Esophagus squamous epithelium (tissue), 5 donors: Measurements from ENCODE around the gene UBE2L3. TPM values are rescaled to one million over a fixed set of nuclear protein-coding genes. Genes with fewer than 3 reads are reported as not detected.
"Not testable (repeated sequence)": the region's sequence is repeated elsewhere in the genome, so short reads cannot be mapped to it uniquely, and the experiment has no call there.

Source experiments
- DNase-seq: peaks from one replicate; lab custom pipeline; 2025; lab: John Stamatoyannopoulos, UW
- H3K27ac ChIP-seq, 4 donors: fragments of 200-600 bp; sonication (generic); one replicate each; pipeline ENCODE4 v1.5.1; 2016 to 2019; ENCODE audit warnings: mild to moderate bottlenecking in 1 of 4
- H3K27me3 ChIP-seq, 4 donors: fragments of 200-600 bp; sonication (generic); 1 replicate in 3 of 4; 2 replicates in 1 of 4; pipeline versions ENCODE4 v1.5.1 to v1.6.0; 2017 to 2021; ENCODE audit warnings: antibody characterized with exemption in 1 of 4
- H3K36me3 ChIP-seq, 3 donors: fragments of 200-600 bp; sonication (generic); one replicate each; pipeline ENCODE4 v1.5.1; 2016 to 2019
- H3K4me1 ChIP-seq, 3 donors: fragments of 200-600 bp; sonication (generic); one replicate each; pipeline ENCODE4 v1.5.1; 2017 to 2019
- H3K4me3 ChIP-seq, 4 donors: fragments of 200-600 bp; sonication (generic); 1 replicate in 3 of 4; 2 replicates in 1 of 4; pipeline ENCODE4 v1.5.1; 2016 to 2019; ENCODE audit warnings: mild to moderate bottlenecking in 2 of 4, moderate library complexity in 1 of 4
- H3K9me3 ChIP-seq, 3 donors: fragments of 200-600 bp; sonication (generic); one replicate each; pipeline ENCODE4 v1.5.1; 2016 to 2019
- POLR2A ChIP-seq, 4 donors: fragments of 450-650 bp; IDR thresholded peaks; one replicate each; pipeline ENCODE4 v1.6.1; 2017; ENCODE audit warnings: antibody characterized with exemption in 4 of 4, mild to moderate bottlenecking in 4 of 4, moderate library complexity in 3 of 4
- WGBS, 2 donors: methylation state at CpG; one replicate each; pipeline ENCODE4 v1.1.5; 2018; 5-methylcytosine and 5-hydroxymethylcytosine counted together
- intact Hi-C: fragments of 100-400 bp; cut with DNase I; formaldehyde crosslinking; loops from one replicate; pipeline ENCODE4 v1.15.0; 2022
- total RNA-seq, 4 donors: library from RNA; depleted of rRNA; stranded (reverse); fragments of >200 nt; gene quantifications; one replicate each; pipeline ENCODE4 v1.1.0, GENCODE V29; 2016
- TF ChIP-seq, protein P1 (sequence below), 6 experiments: fragments of 450-650 bp in 4 of 6; fragments of 200-600 bp in 2 of 6; sonication (generic) in 2 of 6; IDR thresholded peaks; one replicate each; pipeline ENCODE4 v1.5.1; 2016 to 2019; ENCODE audit warnings: antibody characterized with exemption in 6 of 6, mild to moderate bottlenecking in 4 of 6, moderate library complexity in 4 of 6
- donor health status: DM: yes; HTN: yes; CAD: no.

The UBE2L3 gene
- total RNA-seq, 4 donors from 2014 or later, result 34.7 to 53.8 (median 44.7) TPM

DNA sequence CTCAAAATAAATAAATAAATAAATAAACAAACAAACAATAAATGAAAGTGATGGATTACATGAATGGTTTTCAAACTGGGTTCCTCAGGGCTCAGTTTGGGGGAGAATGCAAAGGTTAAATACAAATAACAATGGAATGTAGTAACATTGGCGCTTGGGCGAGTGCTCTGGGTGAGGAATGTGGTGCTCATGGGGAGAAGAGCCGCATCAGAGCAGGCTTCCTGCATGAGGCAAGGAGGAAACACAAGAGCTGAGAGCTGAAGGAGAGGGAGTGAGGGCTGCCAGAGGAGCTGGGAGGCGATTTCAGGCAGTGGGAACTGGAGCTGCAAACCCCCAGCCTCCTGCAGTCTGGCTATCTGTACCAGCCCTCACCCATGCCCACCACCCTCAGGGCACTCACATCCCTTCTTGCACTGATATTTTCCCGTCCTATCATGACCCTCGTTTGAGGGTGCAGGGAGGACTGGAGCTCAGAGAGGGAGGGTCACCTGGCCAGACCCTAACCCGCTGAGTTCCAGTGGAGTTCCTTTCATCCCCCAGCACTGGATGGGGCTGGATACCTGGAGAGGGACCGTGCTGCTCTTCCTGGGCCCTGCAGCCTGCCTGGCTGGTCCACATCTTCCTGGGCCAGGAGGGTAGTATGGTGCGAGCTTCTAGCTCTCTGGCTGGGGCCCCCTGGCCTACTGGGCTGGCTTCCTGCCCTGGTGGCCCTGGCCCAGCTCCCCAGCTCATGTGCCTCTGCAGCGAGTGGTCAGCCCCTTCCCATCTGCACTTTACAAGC is 8.0 kb upstream of the UBE2L3 start:
- intact Hi-C loops, H3K9me3 ChIP-seq, H3K27ac ChIP-seq, H3K4me3 ChIP-seq, H3K36me3 ChIP-seq, H3K4me1 ChIP-seq, DNase-seq, H3K27me3 ChIP-seq: not testable (repeated sequence)
- 96% methylated on average over 3 of the region's 10 CpGs; no CpG with 5 or more reads in 1 of the 2 donors for WGBS, 2 donors

DNA sequence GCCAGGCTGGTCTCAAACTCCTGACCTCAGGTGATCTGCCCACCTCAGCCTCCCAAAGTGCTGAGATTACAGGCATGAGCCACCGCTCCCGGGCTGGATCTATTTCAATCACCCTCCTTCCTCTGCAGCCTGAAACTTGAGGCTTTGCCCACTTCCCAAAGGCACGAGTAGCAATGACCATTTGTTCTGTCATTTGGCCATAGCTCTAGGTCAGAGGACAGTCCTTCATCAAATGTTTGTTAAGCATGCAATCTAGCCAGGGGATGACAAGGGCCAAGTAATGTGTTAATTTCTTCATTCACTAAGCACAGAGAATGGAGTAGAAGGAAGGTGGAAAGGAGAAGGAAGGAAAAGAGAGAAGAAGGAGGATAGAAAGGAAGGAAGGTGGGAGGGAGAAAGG is 6.9 kb upstream of the UBE2L3 start:
- H3K4me1 ChIP-seq, H3K4me3 ChIP-seq, DNase-seq, H3K27ac ChIP-seq, H3K9me3 ChIP-seq, H3K27me3 ChIP-seq, H3K36me3 ChIP-seq, intact Hi-C loops: not testable (repeated sequence)
- WGBS, 2 donors, result no CpG with 5 or more reads among the region's 3 CpGs

DNA sequence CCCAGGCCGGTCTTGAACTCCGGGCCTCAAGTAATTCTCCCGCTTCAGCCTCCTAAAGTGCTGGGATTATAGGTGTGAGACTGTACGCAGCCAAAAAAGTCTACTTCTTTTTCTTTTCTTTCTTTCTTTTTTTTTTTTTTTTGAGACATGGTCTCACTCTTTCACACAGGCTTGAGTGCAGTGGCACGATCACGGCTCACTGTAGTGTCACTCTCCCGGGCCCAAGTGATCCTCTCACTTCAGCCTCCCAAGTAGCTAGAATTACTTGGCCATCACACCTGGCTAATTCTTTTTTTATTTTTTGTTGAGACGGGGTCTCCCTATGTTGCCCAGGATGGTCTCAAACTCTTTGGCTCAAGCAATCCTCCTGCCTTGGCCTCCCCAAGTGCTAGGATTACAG is 3.6 kb upstream of the UBE2L3 start:
- Histone ChIP-seq H3K27ac (no peak overlapping the region), H3K9me3 (no peaks in the 10 kb centered on the region), H3K27me3 (peaks cover 0 to 3% (median 0%) of the 10 kb centered on the region in 4 donors), H3K36me3 (no peaks in the 10 kb centered on the region), H3K4me3 (no peak overlapping the region), H3K4me1 (peaks cover 7 to 11% (median 8%) of the 10 kb centered on the region in 3 donors)
- intact Hi-C loops, result no loop called here
- no peak for DNase-seq
- TF ChIP-seq, protein P1, sequence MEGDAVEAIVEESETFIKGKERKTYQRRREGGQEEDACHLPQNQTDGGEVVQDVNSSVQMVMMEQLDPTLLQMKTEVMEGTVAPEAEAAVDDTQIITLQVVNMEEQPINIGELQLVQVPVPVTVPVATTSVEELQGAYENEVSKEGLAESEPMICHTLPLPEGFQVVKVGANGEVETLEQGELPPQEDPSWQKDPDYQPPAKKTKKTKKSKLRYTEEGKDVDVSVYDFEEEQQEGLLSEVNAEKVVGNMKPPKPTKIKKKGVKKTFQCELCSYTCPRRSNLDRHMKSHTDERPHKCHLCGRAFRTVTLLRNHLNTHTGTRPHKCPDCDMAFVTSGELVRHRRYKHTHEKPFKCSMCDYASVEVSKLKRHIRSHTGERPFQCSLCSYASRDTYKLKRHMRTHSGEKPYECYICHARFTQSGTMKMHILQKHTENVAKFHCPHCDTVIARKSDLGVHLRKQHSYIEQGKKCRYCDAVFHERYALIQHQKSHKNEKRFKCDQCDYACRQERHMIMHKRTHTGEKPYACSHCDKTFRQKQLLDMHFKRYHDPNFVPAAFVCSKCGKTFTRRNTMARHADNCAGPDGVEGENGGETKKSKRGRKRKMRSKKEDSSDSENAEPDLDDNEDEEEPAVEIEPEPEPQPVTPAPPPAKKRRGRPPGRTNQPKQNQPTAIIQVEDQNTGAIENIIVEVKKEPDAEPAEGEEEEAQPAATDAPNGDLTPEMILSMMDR (IDR thresholded peaks at IDR 0.05), result no peak
- no peak for TF ChIP-seq POLR2A (IDR thresholded peaks at IDR 0.05)
- 91 to 94% methylated on average over 8 of the region's 8 CpGs for WGBS, 2 donors

DNA sequence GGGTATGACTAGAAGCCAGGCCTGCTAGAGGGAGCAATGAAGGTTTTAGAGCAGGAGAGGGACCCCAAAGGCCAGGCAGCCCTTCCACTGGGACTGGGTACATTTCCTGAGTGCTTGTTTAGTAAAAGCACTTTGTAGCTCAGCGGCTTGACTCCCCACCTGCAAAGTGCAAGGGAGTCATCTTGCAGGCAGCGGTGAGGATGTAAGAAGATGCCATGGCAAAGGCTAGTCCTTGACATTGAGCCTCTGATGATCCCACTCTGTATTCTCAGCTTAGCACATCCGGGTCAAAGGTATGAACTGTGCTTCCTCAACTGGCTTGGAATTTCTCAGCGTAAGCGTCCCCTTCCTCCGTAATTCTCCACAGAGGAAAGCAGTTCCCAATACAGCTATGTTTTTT is 3.1 kb upstream of the UBE2L3 start:
- H3K27me3 ChIP-seq, result peaks cover 0 to 3% (median 0%) of the 10 kb centered on the region in 4 donors
- peaks cover 12 to 16% (median 13%) of the 10 kb centered on the region in 3 donors for H3K4me1 ChIP-seq
- no peak for DNase-seq
- intact Hi-C loops, result no loop called here
- no peaks in the 10 kb centered on the region for H3K9me3 ChIP-seq
- no peak overlapping the region for H3K27ac ChIP-seq
- TF ChIP-seq POLR2A (IDR thresholded peaks at IDR 0.05), result no peak
- TF ChIP-seq, protein P1 (IDR thresholded peaks at IDR 0.05), result no peak
- H3K36me3 ChIP-seq, result no peaks in the 10 kb centered on the region
- no peak overlapping the region for H3K4me3 ChIP-seq
- 88 to 92% methylated on average over 4 to 6 of the region's 6 CpGs for WGBS, 2 donors

DNA sequence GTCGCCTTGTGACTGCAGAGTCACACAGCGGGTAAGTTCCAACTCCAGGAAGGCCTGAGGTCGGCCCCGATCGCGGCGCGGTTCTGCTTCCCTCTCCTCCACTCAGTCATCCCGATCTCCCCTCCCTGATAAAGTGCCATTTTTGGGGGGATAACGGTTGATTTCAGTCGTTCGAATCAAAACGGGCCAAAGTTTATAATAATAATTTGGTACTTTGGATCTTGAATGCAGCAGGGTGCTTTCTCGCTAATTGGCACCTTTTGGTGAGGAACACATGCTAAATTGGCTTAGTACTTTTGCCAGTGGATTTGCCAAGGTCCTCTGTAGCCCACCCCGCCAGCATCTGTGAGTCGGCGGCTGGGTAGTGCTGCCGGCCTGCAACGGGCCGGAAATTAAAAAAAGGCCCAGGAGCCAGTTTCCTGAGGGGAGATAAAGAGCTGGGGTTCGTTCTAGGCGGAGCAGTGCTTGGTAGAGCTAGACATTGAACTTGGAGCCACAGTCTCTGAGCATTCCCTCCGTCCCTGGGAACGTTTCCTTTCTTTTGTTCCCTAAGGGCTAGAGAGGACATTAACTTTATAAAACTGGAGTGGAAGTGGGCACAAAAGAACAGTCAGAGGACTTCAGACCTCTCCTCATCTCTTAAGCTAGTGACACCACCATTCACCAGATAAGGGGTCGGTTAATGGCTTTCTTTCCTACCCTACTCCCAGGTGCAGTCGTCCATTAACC is 997 bp downstream of the UBE2L3 start:
- intact Hi-C loops, result no loop called here
- 0 to 2% methylated on average over 16 to 24 of the region's 26 CpGs for WGBS, 2 donors
- no peaks in the 10 kb centered on the region for H3K27me3 ChIP-seq

DNA sequence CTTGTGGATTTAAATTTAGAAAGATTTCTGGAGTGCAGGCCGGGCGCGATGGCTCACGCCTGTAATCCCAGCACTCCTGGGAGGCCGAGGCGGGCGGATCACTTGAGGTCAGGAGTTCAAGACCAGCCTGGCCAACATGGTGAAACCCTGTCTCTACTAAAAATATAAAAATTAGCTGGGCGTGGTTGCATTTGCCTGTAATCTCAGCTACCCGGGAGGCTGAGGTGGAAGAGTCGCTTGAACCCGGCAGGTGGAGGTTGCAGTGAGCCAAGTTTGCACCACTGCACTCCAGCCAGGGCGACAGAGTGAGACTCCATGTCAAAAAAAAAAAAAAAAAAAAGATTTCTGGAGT is 1.5 kb downstream of the UBE2L3 start:
- H3K36me3 ChIP-seq, H3K27me3 ChIP-seq, intact Hi-C loops, H3K9me3 ChIP-seq, DNase-seq: not testable (repeated sequence)
- H3K27ac ChIP-seq, result peak overlapping the region; percentile 92 to 97 (median 94)
- WGBS, 2 donors, result 23 to 50% methylated on average over 6 to 12 of the region's 12 CpGs
- H3K4me3 ChIP-seq, result peak overlapping the region in 3 of 4 donors; percentile 68 to 82 (median 69)
- peaks cover 41 to 62% (median 49%) of the 10 kb centered on the region in 3 donors for H3K4me1 ChIP-seq

More for the DNA sequence above, 997 bp downstream of the UBE2L3 start:
- H3K4me3 ChIP-seq, result peak overlapping the region; percentile 68 to 84 (median 76)
- H3K36me3 ChIP-seq, result peaks cover 0 to 3% (median 0%) of the 10 kb centered on the region in 3 donors
- peaks cover 37 to 57% (median 45%) of the 10 kb centered on the region in 3 donors for H3K4me1 ChIP-seq
- H3K9me3 ChIP-seq, result no peaks in the 10 kb centered on the region
- peak overlapping the region; percentile 92 to 97 (median 94) for H3K27ac ChIP-seq
- TF ChIP-seq, protein P1 (IDR thresholded peaks at IDR 0.05), result no peak
- no peak for TF ChIP-seq POLR2A (IDR thresholded peaks at IDR 0.05)
- no peak for DNase-seq
